ENCODE data around the gene ARID4A.
"Not testable (repeated sequence)": the region's sequence is repeated elsewhere in the genome, so short reads cannot be mapped to it uniquely, and the experiment has no call there.

Gene ARID4A

GRCh38 chr14:58298477-58299400, at the start of gene ARID4A:
Gene ARID4A (plus strand): TSS chr14:58298555. CDS start chr14:58299855, 1,300 bp downstream.
- DNase-seq (ENCODE audit: low read depth): no peak

GRCh38 chr14:58249611-58250010, 48.7 kb upstream of the ARID4A start:
- DNase-seq (ENCODE audit: low read depth): no peak

DNA sequence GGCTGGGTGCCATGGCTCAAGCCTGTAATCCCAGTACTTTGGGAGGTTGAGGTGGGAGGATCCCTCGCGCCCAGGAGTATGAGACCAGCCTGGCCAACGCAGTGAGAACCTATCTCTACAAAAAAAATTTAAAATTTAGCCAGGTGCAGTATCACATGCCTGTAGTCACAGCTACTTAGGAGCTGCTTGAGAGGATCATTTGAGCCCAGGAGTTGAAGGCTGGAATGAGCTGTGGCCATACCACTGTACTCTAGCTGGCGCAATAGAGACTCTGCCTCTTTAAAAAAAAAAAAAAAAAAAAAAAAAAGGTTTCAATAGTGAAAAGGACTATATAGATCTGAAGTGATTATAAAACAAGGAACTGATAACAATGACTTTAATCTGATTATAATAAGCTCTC, 40.2 kb upstream of the ARID4A start:
- DNase-seq (ENCODE audit: low read depth): no peak

DNA sequence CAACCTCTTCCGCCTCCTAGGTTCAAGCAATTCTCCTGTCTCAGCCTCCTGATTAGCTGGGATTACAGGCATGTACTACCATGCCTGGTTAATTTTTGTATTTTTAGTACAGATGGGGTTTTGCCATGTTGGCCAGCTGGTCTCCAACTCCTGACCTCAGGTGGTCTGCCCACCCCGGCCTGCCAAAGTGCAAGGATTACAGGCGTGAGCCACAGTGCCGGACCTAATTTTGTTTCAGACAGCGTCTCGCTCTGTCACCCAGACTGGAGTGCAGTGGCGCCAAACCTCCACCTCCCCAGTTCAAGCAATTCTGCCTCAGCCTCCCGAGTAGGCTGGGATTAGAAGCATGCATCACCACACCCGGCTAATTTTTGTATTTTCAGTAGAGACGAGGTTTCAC, 36.4 kb upstream of the ARID4A start:
- not testable (repeated sequence) for DNase-seq (ENCODE audit: low read depth)

DNA sequence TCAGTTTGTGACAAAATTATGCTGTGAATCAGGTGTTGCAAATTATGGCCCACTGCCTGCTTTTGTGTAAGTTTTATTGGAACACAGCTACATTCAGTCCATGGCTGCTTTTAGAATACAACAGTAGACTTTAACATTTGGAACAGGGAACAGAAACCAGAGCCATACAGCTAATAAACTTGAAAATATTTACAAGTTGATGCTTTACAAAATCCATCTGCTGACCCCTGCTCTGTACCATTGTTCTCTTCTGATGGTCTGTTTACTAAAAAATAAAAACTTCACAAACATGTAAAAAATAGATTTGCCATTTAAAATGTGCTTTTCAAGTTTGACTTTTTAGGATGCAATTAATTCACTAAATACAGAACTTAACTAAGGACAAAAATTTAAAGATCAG, 33.0 kb upstream of the ARID4A start:
- DNase-seq (ENCODE audit: low read depth): no peak

DNA sequence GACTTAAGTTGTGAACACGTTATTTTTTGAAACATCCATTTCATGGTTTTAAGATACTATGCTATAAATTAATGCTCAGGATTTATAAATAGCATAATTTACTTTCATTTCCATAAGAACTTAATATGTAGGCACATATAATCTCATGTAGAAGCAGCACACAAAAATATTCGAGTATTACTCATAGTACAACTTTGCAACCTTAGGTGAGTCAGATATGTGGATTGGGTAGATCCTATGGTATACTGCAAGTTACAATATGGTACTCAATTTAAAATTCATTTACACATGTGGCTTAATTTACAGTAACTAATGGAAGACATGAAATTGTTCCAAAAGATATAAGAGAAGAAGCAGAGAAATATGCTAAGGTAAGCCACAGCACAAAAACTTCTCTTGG, 27.7 kb upstream of the ARID4A start:
- DNase-seq (ENCODE audit: low read depth): no peak

- DNase-seq (ENCODE audit: low read depth): no peak
Observed at GRCh38 chr14:58272588-58273372, 25.6 kb upstream of the ARID4A start.

DNA sequence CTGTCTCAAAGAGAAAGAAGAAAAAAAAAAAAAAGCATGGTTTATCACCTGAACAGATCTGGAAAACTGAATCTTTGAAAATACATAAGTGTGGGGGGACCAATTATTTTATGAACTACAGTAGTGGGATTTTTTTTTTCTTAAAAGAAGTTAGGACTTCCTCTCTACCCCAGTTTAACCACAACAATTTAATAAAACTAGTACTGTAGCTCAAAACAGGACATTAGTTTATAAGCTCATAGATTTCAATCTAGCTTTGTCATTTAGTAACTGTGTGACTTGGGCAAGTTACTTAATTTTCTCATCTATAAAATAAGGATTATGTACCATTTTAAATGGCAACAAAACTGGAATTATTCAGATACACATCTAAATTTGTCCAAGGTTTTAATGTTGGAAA, 23.5 kb upstream of the ARID4A start:
- no peak for DNase-seq (ENCODE audit: low read depth)

- no peak for DNase-seq (ENCODE audit: low read depth)
Observed at GRCh38 chr14:58275527-58276190, 22.7 kb upstream of the ARID4A start.

GRCh38 chr14:58276208-58276607, 22.1 kb upstream of the ARID4A start:
- DNase-seq (ENCODE audit: low read depth): no peak

- DNase-seq (ENCODE audit: low read depth): no peak
Observed at GRCh38 chr14:58278177-58278576, 20.2 kb upstream of the ARID4A start.

DNA sequence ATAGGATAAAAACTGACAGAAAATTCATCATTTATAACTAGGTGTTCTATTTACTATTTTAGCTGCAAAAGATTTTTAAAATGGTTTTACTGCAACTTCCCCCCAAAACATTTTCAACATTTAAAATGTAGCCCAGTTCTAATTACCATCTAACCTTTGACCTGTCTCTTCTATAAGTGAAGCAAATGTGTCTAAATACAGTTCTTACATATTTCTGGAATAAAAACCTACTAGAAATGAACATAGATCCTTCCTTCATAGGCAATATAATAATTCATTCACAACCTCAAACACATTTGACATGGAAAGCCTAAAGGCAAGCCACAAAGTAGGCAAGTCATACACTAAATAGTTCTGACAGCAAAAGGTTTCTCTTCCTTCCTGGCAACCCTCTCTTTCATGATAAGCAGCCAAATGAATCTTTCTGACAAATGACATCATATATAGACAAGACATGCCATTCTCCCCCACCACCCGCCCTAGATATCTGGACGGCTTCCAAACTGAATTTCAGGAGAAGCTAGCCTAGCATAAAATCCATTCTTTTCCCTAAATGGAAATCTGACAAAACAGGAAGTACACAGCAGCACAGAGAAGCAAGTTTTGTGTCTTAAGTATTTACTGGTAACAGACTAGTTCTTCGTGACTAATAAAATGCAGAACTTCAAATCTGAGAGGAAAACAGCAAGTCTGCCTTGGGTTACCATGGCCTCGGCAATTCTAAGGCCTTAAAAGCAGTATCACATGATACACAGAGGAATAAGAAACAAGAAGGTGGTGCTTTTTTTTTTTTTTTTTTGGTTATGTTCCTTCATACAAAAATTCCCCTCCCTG, 17.2 kb upstream of the ARID4A start:
- DNase-seq (ENCODE audit: low read depth): no peak

- DNase-seq (ENCODE audit: low read depth): no peak
Observed at GRCh38 chr14:58281969-58282368, 16.4 kb upstream of the ARID4A start.

DNA sequence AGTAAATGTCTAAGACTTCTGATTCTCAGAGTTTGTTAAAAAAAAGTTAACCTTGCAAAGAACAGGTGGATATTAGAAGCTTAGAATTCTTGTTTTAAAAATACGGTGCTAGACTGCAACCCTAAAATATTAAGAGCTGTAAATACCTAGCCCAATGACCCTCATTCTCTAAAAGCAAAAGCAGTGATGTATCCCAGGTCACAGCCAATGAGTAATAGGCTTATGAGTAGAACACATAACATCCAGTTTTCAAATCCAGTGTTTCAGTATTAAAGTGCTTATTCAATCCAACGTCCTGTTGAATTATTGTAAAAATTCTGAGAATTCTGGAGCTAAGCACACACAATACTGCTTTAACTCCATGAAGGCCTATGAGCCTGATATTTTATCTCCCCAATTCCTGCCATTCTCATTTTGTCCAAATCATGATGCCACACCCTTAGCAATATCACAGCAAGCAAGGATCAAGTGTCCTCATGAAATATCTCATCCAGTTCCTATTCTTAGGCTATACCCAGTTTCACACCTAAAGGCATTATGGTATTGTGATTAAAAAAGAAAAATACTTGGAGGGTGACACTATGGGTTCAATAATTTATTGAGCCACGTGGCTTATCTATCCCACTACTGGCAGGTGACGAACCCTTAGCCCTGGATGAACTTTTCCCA, 15.3 kb upstream of the ARID4A start:
- no peak for DNase-seq (ENCODE audit: low read depth)

DNA sequence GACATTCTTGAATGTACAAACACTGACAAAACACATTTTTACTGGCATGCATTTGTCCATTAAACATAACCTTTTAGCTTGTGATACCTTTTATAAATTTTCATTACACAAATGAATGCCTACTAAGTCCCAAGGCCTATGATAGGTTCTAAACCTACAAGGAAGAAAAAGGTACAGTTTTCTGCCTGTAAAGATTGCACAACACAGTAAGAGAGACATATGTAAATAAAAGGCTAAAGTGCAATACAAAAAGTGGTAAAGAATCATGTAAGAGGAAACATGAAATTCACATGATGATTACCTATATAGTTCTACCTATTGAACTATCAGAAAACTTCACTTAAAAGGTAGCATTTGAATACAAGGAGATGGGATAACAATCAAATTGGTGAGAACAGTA, 14.6 kb upstream of the ARID4A start:
- no peak for DNase-seq (ENCODE audit: low read depth)

- DNase-seq (ENCODE audit: low read depth): no peak
Observed at GRCh38 chr14:58285132-58285531, 13.2 kb upstream of the ARID4A start.

- no peak for DNase-seq (ENCODE audit: low read depth)
Observed at GRCh38 chr14:58287607-58288042, 10.7 kb upstream of the ARID4A start.

DNA sequence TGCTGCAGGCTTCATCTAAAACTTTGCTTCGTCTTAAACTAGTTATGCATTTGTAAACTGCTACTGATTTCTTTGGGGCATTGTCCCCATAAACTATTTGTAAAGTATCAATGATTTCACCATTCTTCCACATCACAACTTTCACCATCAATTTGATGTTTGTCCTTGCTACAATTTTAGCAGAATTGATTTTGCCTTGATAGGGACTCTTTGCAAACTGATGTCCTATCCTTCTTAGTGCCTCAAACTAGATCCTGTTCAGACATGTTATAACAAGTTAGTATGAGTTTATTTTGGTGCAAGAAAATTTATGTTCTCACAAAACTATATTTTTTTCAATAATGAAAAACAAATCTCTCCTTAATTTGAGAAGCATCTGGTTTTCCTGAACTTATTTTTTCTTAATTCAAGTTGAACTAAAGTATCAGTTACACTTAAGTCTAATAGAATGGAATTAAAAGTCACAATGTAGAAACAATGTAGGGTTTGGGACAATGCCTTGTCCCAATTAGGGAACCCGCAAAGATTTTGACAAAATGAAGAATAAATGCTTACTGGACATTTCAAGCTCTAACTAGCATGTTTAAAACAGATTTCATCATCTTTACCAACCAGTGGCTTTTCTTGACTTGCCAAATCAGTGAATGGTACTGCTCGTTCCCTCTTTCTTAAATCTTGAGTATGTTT, 10.1 kb upstream of the ARID4A start:
- DNase-seq (ENCODE audit: low read depth): no peak

DNA sequence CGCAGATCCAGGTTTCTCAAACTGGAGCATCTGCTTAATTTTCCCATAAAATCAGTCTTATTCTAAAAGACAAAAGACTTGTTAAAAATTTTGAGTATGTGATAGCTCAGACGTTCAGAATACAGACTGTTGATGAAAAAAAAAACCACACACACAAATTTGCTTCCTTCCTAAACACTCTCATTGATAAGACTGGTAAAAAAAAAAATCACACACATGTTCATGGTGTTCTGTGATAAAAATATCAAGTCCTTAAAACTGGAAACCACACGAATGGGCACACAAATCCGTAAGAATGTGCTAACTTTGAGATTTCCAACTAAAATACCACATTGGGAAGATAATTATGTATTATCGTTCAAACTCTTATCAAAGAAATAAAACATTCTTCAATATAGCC, 6.7 kb upstream of the ARID4A start:
- no peak for DNase-seq (ENCODE audit: low read depth)

DNA sequence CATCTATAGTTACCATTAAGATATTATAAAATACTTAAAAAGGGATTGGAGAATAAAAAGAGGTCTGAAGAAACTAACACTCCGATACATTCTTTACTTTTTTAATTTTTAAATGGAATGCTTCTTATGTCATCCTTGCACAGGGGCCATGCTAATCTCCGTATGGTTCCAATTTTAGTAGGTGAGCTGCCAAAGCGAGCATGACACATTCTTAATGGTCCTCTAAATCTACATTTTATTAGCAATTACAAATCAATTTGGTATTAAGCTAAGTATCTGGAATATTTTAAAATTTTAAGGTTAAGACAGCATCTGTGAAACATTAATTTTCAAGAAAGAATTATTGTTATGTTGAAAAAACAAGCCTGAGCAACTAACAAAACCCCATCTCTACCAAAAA, 6.2 kb upstream of the ARID4A start:
- DNase-seq (ENCODE audit: low read depth): no peak

DNA sequence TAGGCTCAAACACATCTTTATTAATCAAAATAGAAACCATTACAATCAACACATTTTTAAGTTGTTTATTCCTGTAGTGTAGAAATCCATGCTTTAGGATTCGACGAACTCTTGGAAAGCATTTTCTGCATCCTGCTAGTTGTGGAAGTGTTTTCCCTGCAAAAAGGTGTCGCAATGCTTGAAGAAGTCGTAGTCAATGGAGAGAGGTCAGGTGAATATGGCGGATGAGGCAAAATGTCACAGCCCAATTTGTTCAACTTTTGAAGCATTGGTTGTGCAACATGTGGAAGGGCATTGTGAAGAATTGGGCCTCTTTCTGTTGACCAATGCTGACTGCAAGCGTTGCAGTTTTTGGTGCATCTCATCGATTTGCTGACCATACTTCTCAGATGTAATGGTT, 4.2 kb upstream of the ARID4A start:
- DNase-seq (ENCODE audit: low read depth): no peak
